ENCODE data around the gene SHMT2.

DNA sequence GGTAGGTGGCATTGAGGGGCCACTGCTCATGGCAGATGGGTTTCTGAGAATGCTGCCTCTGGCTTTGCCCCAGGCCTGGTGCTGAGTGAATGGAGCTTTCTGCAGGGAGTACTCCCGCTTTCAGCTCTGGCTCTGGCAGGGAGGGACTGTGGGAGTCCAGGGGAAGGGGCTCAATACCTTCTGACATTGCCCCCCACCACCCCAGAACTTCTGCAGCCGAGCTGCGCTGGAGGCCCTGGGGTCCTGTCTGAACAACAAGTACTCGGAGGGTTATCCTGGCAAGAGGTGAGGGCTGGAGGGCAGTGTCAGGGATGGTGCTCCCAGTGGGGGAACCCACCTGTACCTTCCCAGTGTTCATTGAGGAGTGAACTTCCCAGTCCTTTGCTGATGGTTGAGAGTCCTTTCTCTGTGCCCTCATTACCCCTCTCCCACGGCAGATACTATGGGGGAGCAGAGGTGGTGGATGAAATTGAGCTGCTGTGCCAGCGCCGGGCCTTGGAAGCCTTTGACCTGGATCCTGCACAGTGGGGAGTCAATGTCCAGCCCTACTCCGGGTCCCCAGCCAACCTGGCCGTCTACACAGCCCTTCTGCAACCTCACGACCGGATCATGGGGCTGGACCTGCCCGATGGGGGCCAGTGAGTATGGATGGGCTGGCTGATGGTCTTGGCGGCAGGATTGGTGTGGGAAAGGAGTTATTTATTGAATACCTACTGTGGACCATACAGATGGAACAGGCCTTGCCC is 1.9 kb downstream of the SHMT2 start:
- TF ChIP-seq EP300 (IDR thresholded peaks at IDR 0.05) (no peak), CTCF (IDR thresholded peaks at IDR 0.05) (no peak)
